Suppressor macrophage (primary cell): Measurements from ENCODE around the gene GPR152.

Source experiments
- DNase-seq, 4 experiments: peaks; one replicate each; pipeline ENCODE4 v3.0.0-alpha.2; 2020 to 2022
- total RNA-seq, 17 experiments: gene quantifications; one replicate each; lab custom pipeline; 2026; ENCODE audit warnings: mixed read lengths in 6 of 17, inconsistent platforms in 3 of 17; lab: John Stamatoyannopoulos, UW

The GPR152 gene
- 0 to 0.22 (median 0) reads per million in 17 experiments for total RNA-seq

DNA sequence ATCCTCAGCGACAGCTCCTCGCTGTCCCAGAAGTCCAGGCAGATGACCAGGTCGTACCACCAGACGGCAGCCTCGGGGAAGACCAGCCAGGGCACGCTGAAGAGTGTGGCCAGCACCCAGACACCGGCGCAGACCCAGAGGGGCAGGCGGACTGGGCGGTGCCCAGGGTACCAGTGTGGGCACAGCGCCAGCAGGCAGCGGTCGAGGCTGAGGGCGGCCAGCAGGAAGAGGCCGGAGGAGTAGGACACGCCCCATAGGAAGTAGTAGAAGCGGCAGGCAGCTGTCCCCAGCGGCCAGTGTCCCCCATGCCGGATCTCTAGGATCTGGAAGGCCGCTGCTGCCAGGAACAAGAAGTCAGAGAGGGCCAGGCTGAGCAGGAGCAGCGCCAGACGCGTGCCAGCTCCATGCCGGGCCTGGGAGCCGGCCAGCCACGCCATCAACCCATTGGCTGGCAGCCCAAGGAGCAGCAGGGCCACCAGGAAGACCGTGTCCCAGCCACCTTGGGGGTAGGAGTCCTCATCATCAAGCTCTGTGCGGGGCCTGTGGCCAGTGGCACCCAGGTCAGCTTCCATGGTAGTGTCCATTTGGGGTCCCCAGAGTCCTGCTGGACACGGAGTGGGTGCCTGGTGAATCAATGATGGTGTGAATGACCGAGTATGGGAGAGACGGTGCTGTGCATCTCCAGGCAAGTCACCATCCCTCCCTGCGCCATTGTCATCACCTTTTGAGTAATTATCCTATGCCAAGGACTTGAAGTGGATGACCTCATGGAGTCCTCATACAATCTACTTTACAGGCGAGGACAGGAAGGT, at the start of gene GPR152:
Gene GPR152 (minus strand): TSS at position 589 of the 812 bp plus-strand sequence. CDS start 5 bp downstream, at position 584.
- DNase-seq: no peak

DNA sequence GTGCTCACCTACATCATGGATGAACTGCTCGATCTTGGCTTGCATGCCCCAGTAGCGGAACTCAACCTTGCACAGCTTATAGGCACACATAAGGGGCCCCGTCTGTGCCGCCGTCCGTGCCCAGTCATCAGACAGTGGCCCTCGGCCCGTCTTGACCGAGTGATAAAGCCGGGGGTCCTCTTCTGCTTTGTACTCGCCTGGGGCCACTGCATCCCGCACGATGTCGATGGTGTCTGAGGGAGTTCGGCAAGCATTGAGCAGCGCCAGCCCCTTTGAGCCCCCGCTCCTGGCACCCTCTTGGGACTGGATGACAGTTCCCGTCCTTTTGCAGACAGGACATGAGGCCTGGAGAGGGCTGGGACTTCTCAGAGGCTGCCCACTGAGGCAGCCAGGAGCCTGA, 49.3 kb upstream of the GPR152 start:
- no peak for DNase-seq

GRCh38 chr11:67500831-67501715, 48.5 kb upstream of the GPR152 start:
- DNase-seq: peak; percentile 49 to 74 (median 62)

- DNase-seq: no peak
Measured at GRCh38 chr11:67500484-67500821, 47.9 kb upstream of the GPR152 start.

DNA sequence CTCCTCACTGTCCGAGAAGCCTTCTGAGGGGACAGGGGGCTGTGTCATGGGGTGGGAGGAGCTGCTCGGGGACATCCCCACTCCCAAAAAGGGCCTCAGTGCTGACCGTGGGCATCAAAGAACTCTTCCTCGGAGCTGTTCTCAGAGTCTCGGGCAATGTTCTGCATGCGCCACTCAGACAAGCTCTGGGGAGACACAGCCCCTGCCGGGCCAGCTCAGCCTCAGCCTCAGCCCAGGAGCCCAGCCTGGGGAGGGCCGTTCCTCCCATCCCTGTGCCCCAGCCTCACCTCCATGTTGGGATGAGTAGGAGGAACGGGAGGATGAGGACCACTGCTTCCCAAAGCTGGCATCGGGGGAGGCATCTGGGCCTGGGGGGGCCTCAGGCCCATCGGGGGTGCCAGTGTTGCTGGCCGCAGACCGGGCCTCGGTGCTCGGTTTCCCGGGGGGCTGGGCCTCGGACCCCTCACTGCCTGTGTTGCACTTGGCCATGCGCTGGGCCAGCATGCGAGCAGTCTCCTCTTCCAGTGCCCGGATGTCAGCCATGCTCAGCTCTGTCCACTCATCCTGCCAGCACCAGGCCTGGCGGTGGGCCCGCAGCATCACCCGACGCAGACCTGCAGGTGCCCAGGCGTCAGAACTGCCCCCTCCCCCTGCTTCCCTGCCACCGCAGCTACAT, 47.4 kb upstream of the GPR152 start:
- no peak for DNase-seq

DNA sequence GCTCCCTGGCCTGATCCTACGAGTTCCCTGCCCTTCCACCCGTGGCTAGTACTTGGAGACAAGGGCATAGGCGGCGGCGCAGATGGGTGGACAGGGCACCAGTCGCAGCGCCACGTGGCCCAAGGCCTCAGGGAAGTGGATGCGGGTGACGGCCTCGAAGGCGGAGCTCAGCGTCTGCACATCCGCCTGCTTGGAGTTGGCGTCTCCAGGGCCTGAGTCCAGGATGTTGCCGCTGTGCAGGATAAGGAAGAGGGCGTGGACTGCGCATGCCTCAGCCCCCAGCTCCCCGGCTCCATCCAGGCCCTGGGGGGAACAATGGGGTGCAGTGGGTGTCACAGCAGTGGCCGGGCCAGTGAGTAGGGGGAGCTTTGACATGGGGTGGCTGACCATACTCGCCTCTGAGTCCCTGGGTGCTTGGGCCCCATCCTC, 46.0 kb upstream of the GPR152 start:
- DNase-seq: no peak

DNA sequence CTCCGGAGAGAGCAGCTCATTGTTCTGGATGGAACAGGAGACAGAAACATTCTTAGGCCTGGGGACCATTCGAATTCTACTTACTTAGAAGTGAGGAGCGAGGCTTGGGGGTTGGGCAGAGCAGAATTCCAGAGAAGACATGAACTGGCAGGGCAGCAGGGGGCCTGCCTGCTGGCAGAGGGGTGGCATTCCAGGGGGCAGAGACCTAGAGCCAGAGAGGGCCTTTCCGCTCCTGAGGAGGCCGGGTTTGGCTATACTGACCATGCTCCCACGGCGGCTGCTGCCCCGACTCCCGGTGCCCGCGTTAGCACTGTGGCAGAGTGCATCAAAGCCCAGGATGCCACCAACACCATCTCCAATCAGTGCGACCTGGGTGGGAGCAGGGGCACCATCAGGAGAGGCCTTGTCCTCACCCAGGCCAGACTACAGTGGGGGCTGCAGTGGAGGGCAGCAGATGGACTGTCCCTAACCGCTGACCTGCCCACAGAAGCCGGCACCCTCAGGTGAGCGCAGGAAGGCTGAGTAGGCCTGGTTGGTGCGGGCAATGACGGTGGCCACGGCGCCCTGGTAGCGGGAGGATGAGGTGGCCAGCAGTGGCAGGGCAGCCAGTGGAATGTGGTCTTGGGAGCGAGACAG, 45.2 kb upstream of the GPR152 start:
- DNase-seq: no peak

- DNase-seq: no peak
Measured at GRCh38 chr11:67496113-67496512, 43.6 kb upstream of the GPR152 start.

- DNase-seq: no peak
Measured at GRCh38 chr11:67495234-67496005, 42.9 kb upstream of the GPR152 start.

- no peak for DNase-seq
Measured at GRCh38 chr11:67494371-67495233, 42.1 kb upstream of the GPR152 start.

- DNase-seq: no peak
Measured at GRCh38 chr11:67493548-67494370, 41.2 kb upstream of the GPR152 start.

DNA sequence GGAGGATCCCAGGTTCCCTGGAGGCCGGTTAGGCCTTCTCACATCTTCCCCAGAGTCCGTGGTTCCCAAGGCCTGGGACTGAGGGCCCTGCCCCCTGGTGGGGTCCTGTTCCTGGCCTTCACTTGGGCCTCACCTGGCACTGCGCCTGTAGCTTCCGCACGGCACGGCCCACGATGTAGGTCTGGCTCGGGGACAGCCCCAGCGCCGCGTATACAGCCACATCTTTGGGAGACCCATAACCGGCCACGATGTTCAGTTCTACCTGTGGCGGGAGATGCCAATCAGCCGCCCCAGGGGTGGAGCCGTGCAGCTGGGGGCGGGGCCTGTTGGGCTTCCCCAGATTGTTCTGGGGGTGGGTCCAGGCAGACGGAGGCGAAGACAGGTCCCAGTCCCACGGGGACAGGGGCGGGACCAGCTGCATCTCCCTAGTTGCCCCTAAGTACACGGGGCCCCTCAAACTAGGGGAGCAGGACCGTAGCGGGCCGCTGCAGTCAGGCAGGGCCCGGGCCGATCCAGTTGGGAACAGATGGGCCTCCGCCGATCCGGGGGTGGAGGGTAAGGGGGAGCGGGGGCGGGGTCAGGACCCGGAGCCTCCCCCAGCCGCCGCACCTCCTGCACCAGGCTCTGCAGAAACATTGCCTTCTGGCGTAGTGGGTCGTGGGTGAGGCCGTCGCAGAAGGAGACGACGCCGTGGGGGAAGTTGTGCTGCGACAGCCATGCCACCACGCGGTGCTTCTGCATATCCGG, 40.4 kb upstream of the GPR152 start:
- no peak for DNase-seq

- DNase-seq: no peak
Measured at GRCh38 chr11:67492069-67492727, 39.7 kb upstream of the GPR152 start.

- no peak for DNase-seq
Measured at GRCh38 chr11:67491276-67492068, 38.9 kb upstream of the GPR152 start.

DNA sequence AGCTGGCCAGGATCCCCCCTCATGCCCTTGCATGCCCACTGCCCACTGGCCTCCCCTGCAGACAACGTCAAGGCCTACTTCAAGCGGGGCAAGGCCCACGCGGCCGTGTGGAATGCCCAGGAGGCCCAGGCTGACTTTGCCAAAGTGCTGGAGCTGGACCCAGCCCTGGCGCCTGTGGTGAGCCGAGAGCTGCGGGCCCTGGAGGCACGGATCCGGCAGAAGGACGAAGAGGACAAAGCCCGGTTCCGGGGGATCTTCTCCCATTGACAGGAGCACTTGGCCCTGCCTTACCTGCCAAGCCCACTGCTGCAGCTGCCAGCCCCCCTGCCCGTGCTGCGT, 38.2 kb upstream of the GPR152 start:
- DNase-seq: no peak

GRCh38 chr11:67489885-67490726, 37.6 kb upstream of the GPR152 start:
- no peak for DNase-seq
